HG03439 (cell line): ENCODE results near the gene MAGI2.

Experiments
- ATAC-seq: cut with Tn5 transposase; IDR thresholded peaks from one replicate; pipeline ENCODE4 v1.9.1; 2021; ENCODE audit warnings: mild to moderate bottlenecking, moderate library complexity; ENCODE audit not compliant: unreplicated experiment

The MAGI2 gene

GRCh38 chr7:79308192-79308591 lies 145.3 kb downstream of the MAGI2 start:
- no peak for ATAC-seq

DNA sequence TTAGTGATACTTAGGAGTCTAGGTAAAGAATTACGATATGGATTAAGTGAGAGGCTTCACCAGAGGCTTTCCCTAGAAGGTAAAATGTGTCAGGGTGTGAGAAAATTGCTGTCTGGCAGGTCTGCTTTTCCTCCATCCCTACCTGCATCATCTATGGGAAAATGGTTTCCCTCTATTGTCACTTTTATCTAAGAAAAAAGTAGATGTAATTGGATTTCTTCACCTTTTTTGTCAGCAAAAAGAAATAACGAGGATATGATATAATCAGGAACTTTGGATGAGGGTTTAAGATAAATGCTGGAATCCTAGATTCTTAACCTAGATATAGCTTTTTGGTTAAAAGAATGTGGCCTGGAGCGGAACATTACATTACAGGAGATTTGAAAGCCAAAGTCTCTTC lies 146.1 kb downstream of the MAGI2 start:
- ATAC-seq = no peak

DNA sequence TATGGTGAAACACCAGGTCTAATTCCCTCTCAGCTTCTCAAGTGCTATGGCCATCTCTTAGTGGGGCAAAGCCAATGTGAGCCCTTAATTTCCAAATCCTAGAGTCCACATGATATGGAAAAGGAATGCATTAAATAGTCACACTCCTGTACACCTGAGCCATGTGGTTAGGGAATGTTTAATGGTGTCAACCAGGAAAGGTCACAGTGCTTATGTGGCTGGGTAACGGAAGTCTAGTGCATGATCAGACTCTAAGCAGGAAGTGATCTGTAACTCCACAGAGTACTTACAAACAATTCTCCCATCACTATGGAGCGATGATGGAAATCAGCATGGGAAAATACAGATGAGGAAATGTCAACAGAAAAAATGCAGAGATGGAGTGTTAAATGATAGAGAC lies 148.8 kb downstream of the MAGI2 start:
- no peak for ATAC-seq

DNA sequence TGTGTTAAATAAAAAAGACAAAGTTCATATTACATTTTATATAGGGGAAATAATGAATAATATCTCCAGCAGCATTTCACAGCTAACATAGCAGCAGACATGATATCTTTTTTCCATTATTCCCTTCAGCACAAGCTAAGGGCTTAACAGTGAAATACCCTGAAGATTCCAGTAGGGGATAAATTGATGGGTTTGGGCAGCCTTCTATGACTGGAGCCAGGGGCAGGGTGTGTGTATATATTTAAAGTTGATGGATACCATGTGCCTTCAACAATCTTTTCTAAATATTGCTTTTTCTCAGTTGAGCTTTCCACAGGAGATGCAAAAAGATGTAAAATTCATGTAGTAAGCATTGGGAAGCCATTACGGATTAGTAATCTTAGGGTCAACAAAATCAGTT lies 151.2 kb downstream of the MAGI2 start:
- no peak for ATAC-seq

- ATAC-seq = no peak
These were observed 152.0 kb downstream of the MAGI2 start for GRCh38 chr7:79301419-79301818.

DNA sequence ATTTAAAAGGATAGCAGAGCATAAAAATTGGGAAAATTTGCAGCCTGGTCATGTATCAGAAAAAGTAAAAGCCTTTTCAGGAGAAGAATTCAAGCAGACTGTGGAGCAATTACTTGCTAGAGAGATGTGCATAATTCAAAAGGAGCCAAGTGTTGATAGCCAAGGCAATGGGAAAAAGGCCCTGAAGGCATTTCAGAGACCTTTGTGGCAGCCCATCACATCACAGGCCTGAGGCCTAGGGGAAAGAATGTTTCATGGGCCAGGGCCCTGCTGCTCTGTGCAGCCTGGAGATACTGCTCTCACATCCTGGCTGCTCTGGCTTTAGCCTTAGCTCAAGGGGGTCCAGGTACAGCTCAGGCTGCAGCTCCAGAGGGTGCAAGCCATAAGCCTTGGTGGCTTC lies 152.9 kb downstream of the MAGI2 start:
- no peak for ATAC-seq

DNA sequence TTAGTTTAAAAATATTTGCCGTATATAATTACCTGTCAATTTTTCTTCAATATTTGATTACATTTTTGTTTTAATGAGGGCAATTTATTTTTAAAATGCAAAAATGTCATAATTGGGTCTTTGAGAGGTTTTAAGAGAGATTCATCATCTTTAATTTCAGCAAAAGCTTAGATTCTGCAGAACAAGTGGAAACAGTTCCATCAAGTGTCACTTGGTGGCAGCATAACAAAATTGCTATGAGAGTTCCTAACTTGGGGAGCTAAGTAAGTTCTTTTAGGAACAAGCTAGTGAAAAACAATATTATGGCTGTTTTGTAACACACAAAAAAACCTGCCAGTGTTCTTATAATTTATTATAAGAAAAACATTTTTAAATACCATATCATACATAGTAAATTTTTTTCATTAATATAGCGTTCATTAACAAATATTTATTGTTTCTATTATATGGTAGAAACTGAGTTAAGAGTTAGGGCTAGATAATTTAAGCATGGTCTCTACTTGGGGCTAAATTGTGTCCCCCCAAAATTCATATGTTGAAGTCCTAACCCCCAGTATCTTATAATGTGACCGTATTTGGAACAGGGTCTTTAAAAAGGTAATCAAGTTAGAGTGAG lies 155.2 kb downstream of the MAGI2 start:
- no peak for ATAC-seq

DNA sequence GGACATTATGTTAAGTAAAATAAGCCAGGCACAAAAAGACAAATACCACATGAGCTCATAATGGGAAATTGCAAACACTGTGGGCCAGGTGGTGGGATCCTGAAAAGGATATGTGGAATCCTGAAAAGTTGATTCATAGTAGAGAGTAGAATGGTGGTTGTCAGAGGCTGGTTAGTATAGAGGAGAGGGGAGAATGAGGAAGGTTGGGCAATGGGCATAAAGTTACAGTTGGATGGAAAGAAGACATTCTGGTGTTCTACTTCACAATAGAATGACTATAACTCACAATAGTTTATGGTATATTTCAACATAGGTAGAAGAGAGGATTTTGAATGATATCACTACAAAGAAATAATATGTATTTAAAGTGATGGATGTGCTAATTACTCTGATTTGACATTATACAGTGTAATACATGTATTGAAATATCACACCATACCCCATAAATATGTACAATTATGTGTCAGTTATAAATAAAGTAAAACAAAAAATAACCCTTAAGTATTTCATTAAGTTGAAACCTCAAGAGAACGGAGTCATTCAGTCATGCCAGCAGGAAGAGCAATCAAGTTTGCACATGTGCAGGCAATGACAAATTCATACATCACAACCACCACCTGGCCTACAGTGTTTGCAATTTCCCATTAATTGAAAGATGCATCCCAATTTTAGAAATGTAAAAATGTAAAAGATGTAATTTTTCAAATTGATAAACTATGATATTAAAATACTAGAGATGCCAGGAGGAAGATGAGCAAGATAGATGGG lies 156.7 kb downstream of the MAGI2 start:
- ATAC-seq = no peak

- no peak for ATAC-seq
These were observed 159.8 kb downstream of the MAGI2 start for GRCh38 chr7:79293655-79294142.

- no peak for ATAC-seq
These were observed 160.6 kb downstream of the MAGI2 start for GRCh38 chr7:79292834-79293233.

DNA sequence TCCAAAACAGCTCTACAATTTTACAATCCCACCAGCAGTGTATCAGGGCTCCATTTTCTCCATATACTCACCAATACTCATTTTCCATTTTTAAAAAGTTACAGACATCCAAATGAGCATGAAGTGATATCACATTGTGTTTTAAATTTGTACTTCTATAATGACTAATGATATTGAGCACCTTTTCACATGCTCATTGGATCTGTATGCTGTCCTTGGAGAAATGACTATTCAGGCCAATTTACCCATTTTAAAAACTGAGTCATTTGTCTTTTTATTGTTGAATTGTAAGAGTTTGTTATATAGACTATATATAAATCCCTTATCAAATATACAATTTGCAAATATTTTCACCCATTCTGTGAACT lies 162.0 kb downstream of the MAGI2 start:
- no peak for ATAC-seq

- no peak for ATAC-seq
These were observed 162.5 kb downstream of the MAGI2 start for GRCh38 chr7:79290841-79291497.

GRCh38 chr7:79290398-79290797 lies 163.1 kb downstream of the MAGI2 start:
- ATAC-seq = no peak

DNA sequence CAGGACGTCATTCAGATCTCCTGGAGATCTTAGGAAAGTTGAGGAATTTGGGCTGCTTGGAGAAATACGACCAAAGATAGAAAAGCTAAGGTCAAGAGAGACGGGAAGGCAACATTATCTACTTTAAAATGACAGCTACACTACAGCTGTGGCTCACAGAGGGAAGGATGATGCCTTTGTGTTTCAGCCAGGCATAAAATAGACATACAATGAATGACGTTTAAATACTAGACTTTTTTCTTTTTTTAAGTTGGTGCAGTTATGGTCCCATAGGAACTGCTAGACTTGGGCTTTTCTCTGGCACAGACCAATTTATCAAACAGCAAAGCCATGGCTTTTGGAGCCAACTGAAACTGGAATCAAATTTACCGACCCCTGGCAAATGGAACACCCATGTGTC lies 164.8 kb downstream of the MAGI2 start:
- no peak for ATAC-seq

GRCh38 chr7:79287981-79288380 lies 165.5 kb downstream of the MAGI2 start:
- no peak for ATAC-seq

DNA sequence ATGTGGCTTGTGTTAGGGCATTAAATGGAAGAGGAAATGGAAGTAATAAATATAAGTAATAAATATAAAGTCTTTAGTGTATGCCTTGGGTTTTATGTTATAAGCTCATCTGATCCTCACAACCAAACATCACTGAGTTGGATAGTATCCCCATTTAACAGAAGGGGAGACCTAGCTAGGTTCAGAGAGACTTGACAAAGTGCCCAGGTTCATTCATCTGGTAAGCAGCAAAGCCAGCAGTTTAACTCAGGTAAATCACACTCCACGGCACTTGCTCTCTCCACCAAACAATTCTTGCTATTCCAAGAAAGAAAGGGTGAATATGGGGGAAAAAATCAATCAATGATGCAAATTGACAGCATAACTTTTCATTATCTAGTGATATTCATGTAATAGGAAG lies 167.3 kb downstream of the MAGI2 start:
- ATAC-seq = no peak

GRCh38 chr7:79285756-79286155 lies 167.7 kb downstream of the MAGI2 start:
- no peak for ATAC-seq

- no peak for ATAC-seq
These were observed 169.3 kb downstream of the MAGI2 start for GRCh38 chr7:79284211-79284610.

- ATAC-seq = no peak
These were observed 170.4 kb downstream of the MAGI2 start for GRCh38 chr7:79282882-79283602.

- no peak for ATAC-seq
These were observed 171.3 kb downstream of the MAGI2 start for GRCh38 chr7:79282070-79282694.

GRCh38 chr7:79281426-79281825 lies 172.0 kb downstream of the MAGI2 start:
- no peak for ATAC-seq
